ENCODE results near the gene MED7. TPM values are rescaled to one million over a fixed set of nuclear protein-coding genes. Genes with fewer than 3 reads are reported as not detected.

MED7 gene
- total and polyA plus RNA-seq, 12 donors: 9.5 to 45.3 (median 17.2) TPM

DNA sequence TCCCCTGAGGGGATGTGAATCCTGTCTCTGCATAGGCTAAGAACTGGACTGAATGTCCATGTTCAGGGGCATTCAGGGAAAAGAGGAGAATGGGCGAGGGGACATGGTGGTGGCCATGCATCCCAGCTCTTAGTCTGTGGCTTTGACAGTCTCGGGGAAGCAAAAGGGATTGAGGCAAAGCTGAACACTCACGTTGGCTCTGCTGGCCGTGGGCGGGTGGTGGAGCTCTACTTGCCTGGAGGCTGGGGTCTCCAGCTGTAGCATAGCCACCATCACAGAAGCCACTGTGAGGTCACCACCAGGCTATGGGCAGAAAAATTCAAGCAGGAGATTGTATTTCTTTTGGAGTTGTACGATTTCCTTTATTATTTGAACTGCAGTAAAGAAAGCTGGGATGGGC is 19.3 kb upstream of the MED7 start:
- no peak for TF ChIP-seq POLR2A (IDR thresholded peaks at IDR 0.05)
- TF ChIP-seq, protein P1, sequence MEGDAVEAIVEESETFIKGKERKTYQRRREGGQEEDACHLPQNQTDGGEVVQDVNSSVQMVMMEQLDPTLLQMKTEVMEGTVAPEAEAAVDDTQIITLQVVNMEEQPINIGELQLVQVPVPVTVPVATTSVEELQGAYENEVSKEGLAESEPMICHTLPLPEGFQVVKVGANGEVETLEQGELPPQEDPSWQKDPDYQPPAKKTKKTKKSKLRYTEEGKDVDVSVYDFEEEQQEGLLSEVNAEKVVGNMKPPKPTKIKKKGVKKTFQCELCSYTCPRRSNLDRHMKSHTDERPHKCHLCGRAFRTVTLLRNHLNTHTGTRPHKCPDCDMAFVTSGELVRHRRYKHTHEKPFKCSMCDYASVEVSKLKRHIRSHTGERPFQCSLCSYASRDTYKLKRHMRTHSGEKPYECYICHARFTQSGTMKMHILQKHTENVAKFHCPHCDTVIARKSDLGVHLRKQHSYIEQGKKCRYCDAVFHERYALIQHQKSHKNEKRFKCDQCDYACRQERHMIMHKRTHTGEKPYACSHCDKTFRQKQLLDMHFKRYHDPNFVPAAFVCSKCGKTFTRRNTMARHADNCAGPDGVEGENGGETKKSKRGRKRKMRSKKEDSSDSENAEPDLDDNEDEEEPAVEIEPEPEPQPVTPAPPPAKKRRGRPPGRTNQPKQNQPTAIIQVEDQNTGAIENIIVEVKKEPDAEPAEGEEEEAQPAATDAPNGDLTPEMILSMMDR (IDR thresholded peaks at IDR 0.05): no peak
- Histone ChIP-seq H3K36me3 (replicated peaks in 1 of 2) (no peaks in the 10 kb centered on the region), H3K4me1 (replicated peaks in 1 of 2) (no peaks in the 10 kb centered on the region), H3K27ac (no peak overlapping the region), H3K4me3 (no peak overlapping the region), H3K27me3 (peaks cover 3% of the 10 kb centered on the region), H3K9me3 (replicated peaks in 1 of 3) (no peaks in the 10 kb centered on the region)
- no peak for DNase-seq
- 69 to 86% (median 77%) methylated on average over 5 to 6 of the region's 6 CpGs for WGBS, 4 donors
- intact Hi-C loops (cut with DNase I): no loop called here

- Histone ChIP-seq H3K27ac (no peak overlapping the region), H3K4me1 (replicated peaks in 1 of 2) (no peaks in the 10 kb centered on the region), H3K9me3 (replicated peaks in 1 of 3) (no peaks in the 10 kb centered on the region), H3K36me3 (replicated peaks in 1 of 2) (no peaks in the 10 kb centered on the region), H3K27me3 (peaks cover 3% of the 10 kb centered on the region), H3K4me3 (no peak overlapping the region)
- DNase-seq: no peak
- 89 to 96% (median 93%) methylated on average over 4 of the region's 4 CpGs for WGBS, 4 donors
- intact Hi-C loops (cut with DNase I): no loop called here
- TF ChIP-seq POLR2A (IDR thresholded peaks at IDR 0.05): no peak
- TF ChIP-seq, protein P1 (IDR thresholded peaks at IDR 0.05): no peak
These were observed 17.3 kb upstream of the MED7 start for GRCh38 chr5:157160001-157160400.

DNA sequence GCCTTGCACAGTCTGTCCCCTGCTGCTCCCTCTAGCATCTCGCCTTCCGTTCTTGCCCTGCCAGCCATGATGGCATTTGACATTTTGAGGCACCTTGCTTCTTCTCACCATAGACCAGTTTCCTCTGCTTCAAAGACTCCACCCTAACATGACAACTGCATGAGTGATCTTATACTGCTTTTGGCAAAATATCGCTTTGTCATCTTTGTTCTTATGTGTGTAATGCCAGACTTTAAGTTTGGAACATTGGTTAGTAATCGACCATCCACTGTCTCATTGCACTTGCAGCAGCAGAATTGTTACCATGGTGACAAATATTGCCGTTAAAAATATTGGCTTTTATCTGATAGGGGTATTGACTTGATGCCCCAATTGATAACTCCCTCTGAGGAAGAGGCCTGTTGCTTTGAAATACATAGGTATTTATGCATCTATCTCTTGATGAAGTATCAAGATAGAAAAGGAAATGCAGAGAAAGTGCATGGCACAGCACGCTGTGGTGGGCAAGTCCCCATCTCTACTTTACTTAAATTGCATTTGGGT is 16.6 kb upstream of the MED7 start:
- TF ChIP-seq, protein P1 (IDR thresholded peaks at IDR 0.05): no peak
- no peak for TF ChIP-seq POLR2A (IDR thresholded peaks at IDR 0.05)
- 83 to 89% (median 86%) methylated on average over 6 of the region's 6 CpGs for WGBS, 4 donors
- Histone ChIP-seq H3K36me3 (replicated peaks in 1 of 2) (no peaks in the 10 kb centered on the region), H3K4me3 (no peak overlapping the region), H3K9me3 (replicated peaks in 1 of 3) (no peaks in the 10 kb centered on the region), H3K4me1 (replicated peaks in 1 of 2) (no peaks in the 10 kb centered on the region), H3K27ac (no peak overlapping the region), H3K27me3 (peaks cover 3% of the 10 kb centered on the region)
- no peak for DNase-seq
- intact Hi-C loops (cut with DNase I): loop anchor here in 1 of 2 donors (10.0 kb wide), 1 partner anchor 156 kb away; no protein-coding TSS in a partner anchor

GRCh38 chr5:157157293-157157891 is 14.7 kb upstream of the MED7 start:
- H3K27ac ChIP-seq: no peak overlapping the region
- intact Hi-C loops (cut with DNase I): loop anchor here in 1 of 2 donors (10.0 kb wide), 1 partner anchor 157 kb away; no protein-coding TSS in a partner anchor
- H3K4me1 ChIP-seq (replicated peaks in 1 of 2): no peaks in the 10 kb centered on the region
- TF ChIP-seq, protein P1 (IDR thresholded peaks at IDR 0.05): no peak
- TF ChIP-seq POLR2A (IDR thresholded peaks at IDR 0.05): no peak
- H3K4me3 ChIP-seq: no peak overlapping the region
- no peaks in the 10 kb centered on the region for H3K9me3 ChIP-seq (replicated peaks in 1 of 3)
- no peaks in the 10 kb centered on the region for H3K36me3 ChIP-seq (replicated peaks in 1 of 2)
- H3K27me3 ChIP-seq: peaks cover 3% of the 10 kb centered on the region
- WGBS, 4 donors: 17 to 81% (median 55%) methylated on average over 1 of the region's 1 CpG
- no peak for DNase-seq

All from adrenal gland (tissue), 12 donors.